CD14-positive monocyte (primary cell): Measurements from ENCODE around the gene ZNF132. TPM values are rescaled to one million over a fixed set of nuclear protein-coding genes. Genes with fewer than 3 reads are reported as not detected.

Source experiments
- DNase-seq, 3 donors: peaks; one replicate each; pipeline ENCODE4 v3.0.0-alpha.2; 2011 to 2022
- H2AFZ ChIP-seq: 2 replicates; pipeline ENCODE4 v1.6.0; 2012; ENCODE audit warnings: mild to moderate bottlenecking, low read depth, low read length, inconsistent platforms; ENCODE audit not compliant: insufficient read depth, poor library complexity, severe bottlenecking
- H3K27ac ChIP-seq, 2 donors: 1 replicate in 1 of 2; 2 replicates in 1 of 2; pipeline ENCODE4 v1.5.1; 2012 to 2013; ENCODE audit warnings: low read length in 2 of 2, control low read depth in 1 of 2, inconsistent platforms in 1 of 2, low read depth in 1 of 2, mild to moderate bottlenecking in 1 of 2
- H3K27me3 ChIP-seq, 2 donors: one replicate each; pipeline versions ENCODE4 v1.6.0 to v1.6.1; 2011 to 2013; ENCODE audit warnings: low read length in 2 of 2; ENCODE audit not compliant: control insufficient read depth in 2 of 2, insufficient read depth in 2 of 2
- H3K36me3 ChIP-seq, 2 donors: replicated peaks in 1 of 2; 1 replicate in 1 of 2; 2 replicates in 1 of 2; pipeline versions ENCODE4 v1.5.1 to v1.6.1; 2012 to 2013; ENCODE audit warnings: low read length in 2 of 2, control low read depth in 1 of 2, inconsistent platforms in 1 of 2, mild to moderate bottlenecking in 1 of 2; ENCODE audit not compliant: insufficient read depth in 2 of 2, control insufficient read depth in 1 of 2
- H3K4me1 ChIP-seq, 2 donors: 1 replicate in 1 of 2; 2 replicates in 1 of 2; pipeline versions ENCODE4 v1.5.1 to v1.6.1; 2012 to 2013; ENCODE audit warnings: low read length in 2 of 2, control low read depth in 1 of 2, inconsistent platforms in 1 of 2, mild to moderate bottlenecking in 1 of 2, moderate library complexity in 1 of 2; ENCODE audit not compliant: insufficient read depth in 2 of 2, control insufficient read depth in 1 of 2
- H3K4me2 ChIP-seq: replicated peaks from 2 replicates; pipeline ENCODE3; 2012; ENCODE audit warnings: low read length, moderate library complexity, mild to moderate bottlenecking; ENCODE audit not compliant: poor library complexity, severe bottlenecking; ENCODE audit errors: extremely low read depth
- H3K4me3 ChIP-seq, 3 experiments: fragments of 200-600 bp in 1 of 3; sonication (generic) in 1 of 3; replicated peaks in 1 of 3; 1 replicate in 2 of 3; 2 replicates in 1 of 3; pipeline ENCODE4 v1.5.1; 2011 to 2013; ENCODE audit warnings: low read length in 3 of 3, mild to moderate bottlenecking in 3 of 3, control low read depth in 2 of 3, low read depth in 2 of 3, inconsistent platforms in 1 of 3, moderate library complexity in 1 of 3
- H3K79me2 ChIP-seq: 2 replicates; pipeline ENCODE4 v1.6.0; 2012; ENCODE audit warnings: mild to moderate bottlenecking, control low read depth, inconsistent platforms, low read length, moderate library complexity; ENCODE audit not compliant: insufficient read depth
- H3K9ac ChIP-seq: 2 replicates; pipeline ENCODE4 v1.6.0; 2017; ENCODE audit warnings: low read length, mild to moderate bottlenecking; ENCODE audit not compliant: insufficient read depth, poor library complexity, severe bottlenecking
- H3K9me3 ChIP-seq, 2 donors: replicated peaks in 1 of 2; 1 replicate in 1 of 2; 2 replicates in 1 of 2; pipeline versions ENCODE4 v1.5.1 to v1.6.1; 2012 to 2013; ENCODE audit warnings: low read length in 2 of 2, control low read depth in 1 of 2; ENCODE audit not compliant: control insufficient read depth in 1 of 2, insufficient read depth in 1 of 2
- H4K20me1 ChIP-seq: 2 replicates; pipeline ENCODE4 v1.6.0; 2012; ENCODE audit warnings: mild to moderate bottlenecking, low read length, control low read depth, moderate library complexity; ENCODE audit not compliant: insufficient read depth
- H3K27ac Mint-ChIP-seq, 7 donors: one replicate each; pipeline ENCODE4 v1.8.0; 2020; ENCODE audit warnings: mild to moderate bottlenecking in 7 of 7, mixed read lengths in 7 of 7, moderate library complexity in 6 of 7, inconsistent platforms in 2 of 7
- H3K27me3 Mint-ChIP-seq, 3 donors: one replicate each; pipeline ENCODE4 v1.8.0; 2021 to 2022; ENCODE audit warnings: low read depth in 3 of 3, mild to moderate bottlenecking in 3 of 3, mixed read lengths in 3 of 3, moderate library complexity in 3 of 3, inconsistent platforms in 1 of 3
- H3K36me3 Mint-ChIP-seq, 2 donors: one replicate each; pipeline ENCODE4 v1.8.0; 2020; ENCODE audit warnings: mixed read lengths in 2 of 2, inconsistent platforms in 1 of 2, mild to moderate bottlenecking in 1 of 2
- H3K4me1 Mint-ChIP-seq: one replicate; pipeline ENCODE4 v1.8.0; 2020; ENCODE audit warnings: mild to moderate bottlenecking, mixed read lengths
- H3K4me3 Mint-ChIP-seq, 2 donors: one replicate each; pipeline ENCODE4 v1.8.0; 2020; ENCODE audit warnings: mild to moderate bottlenecking in 2 of 2, mixed read lengths in 2 of 2, moderate library complexity in 1 of 2
- H3K9me3 Mint-ChIP-seq, 7 donors: one replicate each; pipeline ENCODE4 v1.8.0; 2020 to 2022; ENCODE audit warnings: mixed read lengths in 7 of 7, mild to moderate bottlenecking in 6 of 7, moderate library complexity in 6 of 7, inconsistent platforms in 2 of 7
- CTCF ChIP-seq: fragments of 200-600 bp; IDR thresholded peaks from one replicate; pipeline ENCODE4 v1.8.0; 2022; ENCODE audit warnings: antibody characterized with exemption, mild to moderate bottlenecking
- WGBS: methylation state at CpG from one replicate; pipeline ENCODE4 v1.1.5; 2013; ENCODE audit warnings: missing lambda C conversion rate; ENCODE audit not compliant: insufficient coverage; 5-methylcytosine and 5-hydroxymethylcytosine counted together
- intact Hi-C, 2 donors: fragments of 100-400 bp; cut with micrococcal nuclease; formaldehyde crosslinking; loops; one replicate each; pipeline versions ENCODE4 v1.15.0 to v1.15.1; 2023
- polyA plus RNA-seq, 3 donors: library from polyadenylated mRNA; depleted of rRNA in 1 of 3; unstranded in 2 of 3; stranded (reverse) in 1 of 3; fragments of 300-500 nt in 2 of 3; fragments of >200 nt in 1 of 3; fragmentation: Illumina TruSeq in 2 of 3; gene quantifications; 1 replicate in 2 of 3; 2 replicates in 1 of 3; pipeline ENCODE4 v1.2.3, GENCODE V29; 2012 to 2021
- small RNA-seq: library from RNA; depleted of rRNA; stranded (forward); fragments of <200 nt; gene quantifications from one replicate; pipeline ENCODE3, GENCODE V24; 2012; ENCODE audit warnings: low read depth; ENCODE audit not compliant: insufficient read length

Gene ZNF132
- polyA plus RNA-seq, 3 donors, result 0.40 to 0.92 (median 0.75) TPM

- Mint-ChIP-seq H3K4me3 (no peak overlapping the region), H3K27ac (no peak overlapping the region), H3K4me1 (peaks cover 40% of the 10 kb centered on the region), H3K27me3 (peaks cover 0 to 2% (median 0%) of the 10 kb centered on the region in 3 donors), H3K36me3 (peaks cover 3 to 6% of the 10 kb centered on the region in 2 donors), H3K9me3 (peaks cover 0 to 3% (median 0%) of the 10 kb centered on the region in 7 donors)
- peaks cover 0 to under 1% of the 10 kb centered on the region in 2 donors for H3K36me3 ChIP-seq
- no peaks in the 10 kb centered on the region for H4K20me1 ChIP-seq
- no peak for DNase-seq
- TF ChIP-seq CTCF, result no peak
- H3K9me3 ChIP-seq, result no peaks in the 10 kb centered on the region
- no peaks in the 10 kb centered on the region for H3K27me3 ChIP-seq
- H2AFZ ChIP-seq, result no peak overlapping the region
- peaks cover 10% of the 10 kb centered on the region for H3K79me2 ChIP-seq
- intact Hi-C loops, result no loop called here
- 75% methylated on average over 2 of the region's 6 CpGs for WGBS
- H3K27ac ChIP-seq, result no peak overlapping the region
- H3K4me1 ChIP-seq, result peaks cover 44 to 52% of the 10 kb centered on the region in 2 donors
- no peak overlapping the region for H3K4me3 ChIP-seq
- H3K4me2 ChIP-seq, result no peak overlapping the region
- H3K9ac ChIP-seq, result no peak overlapping the region
Observed at GRCh38 chr19:58382997-58383603, 56.9 kb downstream of the ZNF132 start.

Small RNAs within 50 kb of the gene (small RNA-seq; reads per million reads assigned to genes)
- gene MIR4754 (not detected), gene RNU6-1337P (not detected)

Other genes starting within 250 kb of the ZNF132 start
- gene ZNF544, start 211.2 kb downstream of the ZNF132 start, polyA plus RNA-seq, result 1 to 10 TPM; 1.5 to 7.9 (median 2.2) TPM
- gene ZNF8, start 161.2 kb downstream of the ZNF132 start, polyA plus RNA-seq, result 1 to 10 TPM in 1 of 3 donors, under 1 TPM in 2; 0.05 to 2.4 (median 0.25) TPM
- gene ERVK3-1, start 134.8 kb downstream of the ZNF132 start, polyA plus RNA-seq, result 10 to 100 TPM; 34.6 to 61.5 (median 38.8) TPM
- gene ZSCAN22, start 113.2 kb downstream of the ZNF132 start, polyA plus RNA-seq, result 1 to 10 TPM in 1 of 3 donors, under 1 TPM in 2; 0.58 to 1.2 (median 0.99) TPM
- gene A1BG, start 86.7 kb downstream of the ZNF132 start, polyA plus RNA-seq, result 10 to 100 TPM; 30.2 to 54.5 (median 35.3) TPM
- gene ZNF497, start 77.4 kb downstream of the ZNF132 start, polyA plus RNA-seq, result under 1 TPM; 0.28 to 0.60 (median 0.41) TPM
- gene ZNF837, start 59.1 kb downstream of the ZNF132 start, polyA plus RNA-seq, result under 1 TPM; 0.13 to 0.72 (median 0.33) TPM
- 1,000 to 10,000 TPM in 1 of 3 donors, 100 to 1,000 TPM in 2; 485 to 1,381 (median 580) TPM for gene RPS5, start 52.9 kb downstream of the ZNF132 start, polyA plus RNA-seq
- not detected for gene RNF225, start 44.5 kb downstream of the ZNF132 start, polyA plus RNA-seq
- gene ZNF584, start 31.5 kb downstream of the ZNF132 start, polyA plus RNA-seq, result 1 to 10 TPM; 1.2 to 3.1 (median 1.7) TPM
- 1 to 10 TPM in 1 of 3 donors, under 1 TPM in 2; 0.46 to 3.1 (median 0.82) TPM for gene ZNF324B, start 11.5 kb upstream of the ZNF132 start, polyA plus RNA-seq
- 1 to 10 TPM; 4.1 to 5.7 (median 5.3) TPM for gene ZNF324, start 26.9 kb upstream of the ZNF132 start, polyA plus RNA-seq
- 1 to 10 TPM; 2.0 to 6.2 (median 2.2) TPM for gene ZNF446, start 36.2 kb upstream of the ZNF132 start, polyA plus RNA-seq
- gene SLC27A5, start 71.8 kb upstream of the ZNF132 start, polyA plus RNA-seq, result 1 to 10 TPM; 1.5 to 2.9 (median 2.8) TPM
- gene ZBTB45, start 79.7 kb upstream of the ZNF132 start, polyA plus RNA-seq, result 1 to 10 TPM; 2.2 to 5.3 (median 2.6) TPM
- 100 to 1,000 TPM in 1 of 3 donors, 10 to 100 TPM in 2; 16.2 to 234 (median 35.0) TPM for gene TRIM28, start 103.9 kb upstream of the ZNF132 start, polyA plus RNA-seq
- 100 to 1,000 TPM; 228 to 323 (median 290) TPM for gene CHMP2A, start 115.0 kb upstream of the ZNF132 start, polyA plus RNA-seq
- gene UBE2M, start 118.5 kb upstream of the ZNF132 start, polyA plus RNA-seq, result 10 to 100 TPM in 2 of 3 donors, 1 to 10 TPM in 1; 7.8 to 84.6 (median 14.3) TPM
- 10 to 100 TPM in 1 of 3 donors, 1 to 10 TPM in 2; 1.6 to 55.6 (median 1.7) TPM for gene MZF1, start 133.2 kb upstream of the ZNF132 start, polyA plus RNA-seq